Germinal center (tissue), 1 donor: ENCODE results near the gene BAIAP2.
A peak's percentile ranks its signal among the peaks of the same experiment; 100 is the strongest.

Experiments
- DNase-seq: peaks from one replicate; pipeline ENCODE4 v3.0.0; 2012; ENCODE audit warnings: mixed read lengths, low spot score

BAIAP2 gene

GRCh38 chr17:81037798-81038733, 3.1 kb downstream of the BAIAP2 start:
- DNase-seq = no peak

- DNase-seq = no peak
These were observed 4.1 kb downstream of the BAIAP2 start for GRCh38 chr17:81039096-81039495.

GRCh38 chr17:81039854-81040758, 5.2 kb downstream of the BAIAP2 start:
- DNase-seq = no peak

- DNase-seq = peak; percentile 40
These were observed 5.9 kb downstream of the BAIAP2 start for GRCh38 chr17:81040791-81041337.

- no peak for DNase-seq
These were observed 7.7 kb downstream of the BAIAP2 start for GRCh38 chr17:81042606-81043005.

GRCh38 chr17:81043319-81043724, 8.4 kb downstream of the BAIAP2 start:
- DNase-seq = no peak

GRCh38 chr17:81043725-81044427, 8.9 kb downstream of the BAIAP2 start:
- DNase-seq = no peak

GRCh38 chr17:81044428-81044763, 9.4 kb downstream of the BAIAP2 start:
- no peak for DNase-seq

- no peak for DNase-seq
These were observed 10.0 kb downstream of the BAIAP2 start for GRCh38 chr17:81044764-81045589.

- DNase-seq = no peak
These were observed 10.7 kb downstream of the BAIAP2 start for GRCh38 chr17:81045590-81046095.

GRCh38 chr17:81046132-81046769, 11.3 kb downstream of the BAIAP2 start:
- no peak for DNase-seq

- no peak for DNase-seq
These were observed 11.9 kb downstream of the BAIAP2 start for GRCh38 chr17:81046770-81047359.

GRCh38 chr17:81048827-81049371, 13.9 kb downstream of the BAIAP2 start:
- DNase-seq = no peak

GRCh38 chr17:81049372-81049911, 14.5 kb downstream of the BAIAP2 start:
- no peak for DNase-seq

GRCh38 chr17:81049973-81050551, 15.1 kb downstream of the BAIAP2 start:
- no peak for DNase-seq

- DNase-seq = no peak
These were observed 16.0 kb downstream of the BAIAP2 start for GRCh38 chr17:81050645-81051625.

- DNase-seq = no peak
These were observed 17.4 kb downstream of the BAIAP2 start for GRCh38 chr17:81052199-81052997.
